AG09309 (cell line): Measurements from ENCODE around the gene ROS1.

Experiments used
- DNase-seq: peaks from one replicate; pipeline ENCODE4 v3.0.0-alpha.2; 2010; ENCODE audit warnings: low read depth
- H3K4me3 ChIP-seq: 2 replicates; pipeline ENCODE4 v1.5.1; 2011; ENCODE audit warnings: mild to moderate bottlenecking, low read depth, low read length, moderate library complexity; ENCODE audit not compliant: control insufficient read depth
- CTCF ChIP-seq: IDR thresholded peaks from 2 replicates; pipeline ENCODE4 v1.5.1; 2011; ENCODE audit warnings: mild to moderate bottlenecking, low read depth, low read length, inconsistent platforms; ENCODE audit not compliant: insufficient read depth, control insufficient read depth; ENCODE audit errors: missing control alignments

ROS1 gene

GRCh38 chr6:117371492-117371891, 54.2 kb downstream of the ROS1 start:
- H3K4me3 ChIP-seq, result no peak overlapping the region
- DNase-seq, result no peak
- TF ChIP-seq CTCF, result no peak

- no peak overlapping the region for H3K4me3 ChIP-seq
- no peak for TF ChIP-seq CTCF
- no peak for DNase-seq
Measured at GRCh38 chr6:117359581-117359980, 66.2 kb downstream of the ROS1 start.

- TF ChIP-seq CTCF, result no peak
- H3K4me3 ChIP-seq, result no peak overlapping the region
- no peak for DNase-seq
Measured at GRCh38 chr6:117354671-117355070, 71.1 kb downstream of the ROS1 start.

- peak; percentile 62 for TF ChIP-seq CTCF
- no peak overlapping the region for H3K4me3 ChIP-seq
- no peak for DNase-seq
Measured at GRCh38 chr6:117352466-117353081, 73.2 kb downstream of the ROS1 start.

GRCh38 chr6:117351521-117351920, 74.2 kb downstream of the ROS1 start:
- no peak overlapping the region for H3K4me3 ChIP-seq
- no peak for DNase-seq
- no peak for TF ChIP-seq CTCF

- peak; percentile 26 for TF ChIP-seq CTCF
- DNase-seq, result no peak
- peak overlapping the region; percentile 21 for H3K4me3 ChIP-seq
Measured at GRCh38 chr6:117346142-117346930, 79.4 kb downstream of the ROS1 start.
